ENCODE measurements around the gene TSNAXIP1. TPM values are rescaled to one million over a fixed set of nuclear protein-coding genes. Genes with fewer than 3 reads are reported as not detected.

Gene TSNAXIP1, protein sequence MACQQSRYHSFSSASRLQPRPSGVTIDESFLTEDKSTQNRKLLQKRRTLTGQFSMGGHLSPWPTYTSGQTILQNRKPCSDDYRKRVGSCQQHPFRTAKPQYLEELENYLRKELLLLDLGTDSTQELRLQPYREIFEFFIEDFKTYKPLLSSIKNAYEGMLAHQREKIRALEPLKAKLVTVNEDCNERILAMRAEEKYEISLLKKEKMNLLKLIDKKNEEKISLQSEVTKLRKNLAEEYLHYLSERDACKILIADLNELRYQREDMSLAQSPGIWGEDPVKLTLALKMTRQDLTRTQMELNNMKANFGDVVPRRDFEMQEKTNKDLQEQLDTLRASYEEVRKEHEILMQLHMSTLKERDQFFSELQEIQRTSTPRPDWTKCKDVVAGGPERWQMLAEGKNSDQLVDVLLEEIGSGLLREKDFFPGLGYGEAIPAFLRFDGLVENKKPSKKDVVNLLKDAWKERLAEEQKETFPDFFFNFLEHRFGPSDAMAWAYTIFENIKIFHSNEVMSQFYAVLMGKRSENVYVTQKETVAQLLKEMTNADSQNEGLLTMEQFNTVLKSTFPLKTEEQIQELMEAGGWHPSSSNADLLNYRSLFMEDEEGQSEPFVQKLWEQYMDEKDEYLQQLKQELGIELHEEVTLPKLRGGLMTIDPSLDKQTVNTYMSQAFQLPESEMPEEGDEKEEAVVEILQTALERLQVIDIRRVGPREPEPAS
- total RNA-seq, result under 1 TPM; 0.09 to 0.75 TPM
- 1 to 10 TPM in 1 of 2 donors, under 1 TPM in 1; 0.62 to 1.5 TPM for polyA plus RNA-seq

DNA sequence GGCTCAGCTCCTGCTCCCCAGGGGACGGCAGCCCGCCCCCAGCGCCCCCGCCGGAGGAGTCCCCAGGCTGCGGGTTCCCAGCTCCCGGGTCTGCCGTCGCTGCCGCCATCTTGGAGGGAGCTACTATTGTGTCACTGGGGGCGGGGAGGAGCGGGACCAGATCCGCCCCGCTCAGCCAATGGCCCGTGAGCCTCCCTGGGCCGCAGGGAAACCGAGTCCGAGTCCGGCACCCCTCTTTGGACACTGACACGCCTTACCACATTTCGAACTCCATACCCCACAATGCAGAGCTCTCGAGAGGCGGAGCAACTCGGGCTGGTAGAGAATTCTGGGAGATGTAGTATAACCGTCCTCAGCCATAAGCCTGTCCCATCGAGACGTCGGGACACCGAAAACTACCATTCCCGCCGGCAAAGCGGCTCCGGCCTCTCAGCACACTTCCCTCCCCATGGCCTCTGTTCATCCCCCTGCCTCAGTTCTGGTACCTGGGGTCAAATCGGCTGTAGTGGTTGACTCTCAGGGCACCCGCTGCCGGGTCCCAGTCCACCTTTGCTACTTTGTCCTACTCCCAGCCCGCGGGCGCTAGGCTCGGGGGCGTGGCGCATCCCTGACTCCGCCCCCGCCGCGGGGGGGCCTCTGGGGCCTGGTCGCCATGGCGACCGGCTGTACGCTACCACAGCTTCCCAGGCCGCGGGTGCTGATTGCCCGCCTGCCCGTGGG lies at the start of gene TSNAXIP1, which contains the start of gene RANBP10:
TSNAXIP1 (plus strand) TSS at position 462 of the 720 bp plus-strand sequence. CDS start 261 bp downstream, outside the sequence.
RANBP10 (minus strand) TSS at position 133 of the 720 bp plus-strand sequence; CDS start at position 109, 24 bp downstream.
- under 1% methylated on average over 54 of the region's 54 CpGs for WGBS

More for the DNA sequence above, at the start of gene TSNAXIP1, which contains the start of gene RANBP10:
- peak; percentile 94 for DNase-seq (ENCODE audit: low spot score)
- peak within 1 kb of the TSS; percentile 71 to 89 for H3K9ac ChIP-seq (ENCODE audit: low read depth in 1 of 2, low read length in 2 of 2)
- peak within 1 kb of the TSS; percentile 73 to 88 for H3K27ac ChIP-seq (ENCODE audit: low read depth in 1 of 2, low read length in 2 of 2)
- peak within 1 kb of the TSS; percentile 83 to 97 (median 85) for H3K4me3 ChIP-seq (ENCODE audit: low read depth in 1 of 3, low read length in 3 of 3)
- H3K27me3 ChIP-seq (ENCODE audit: control insufficient read depth in 4 of 4, insufficient read depth in 4 of 4, low read length in 3 of 4), result no peaks in the 10 kb centered on the region
- H3K4me1 ChIP-seq (ENCODE audit: control insufficient read depth in 4 of 4, insufficient read depth in 4 of 4, low read length in 3 of 4), result peaks cover 7 to 36% (median 30%) of the 10 kb centered on the region in 4 donors
- H3K9me3 ChIP-seq (ENCODE audit: control insufficient read depth in 4 of 4, low read length in 3 of 4), result no peaks in the 10 kb centered on the region
- peak; percentile 37 for TF ChIP-seq HNF4G (IDR thresholded peaks at IDR 0.05)
- TF ChIP-seq JUND (IDR thresholded peaks at IDR 0.05), result peak in 1 of 2 donors; percentile 46
- peak in 1 of 2 donors; percentile 37 for TF ChIP-seq RAD21 (IDR thresholded peaks at IDR 0.05)
- peak; percentile 70 for TF ChIP-seq REST (IDR thresholded peaks at IDR 0.05)
- peak; percentile 7 for TF ChIP-seq FOXA1 (IDR thresholded peaks at IDR 0.05)
- TF ChIP-seq ZBTB33 (IDR thresholded peaks at IDR 0.05), result peak; percentile 66
- TF ChIP-seq HNF4A (conservative IDR thresholded peaks at IDR 0.05), result peak in 1 of 2 donors; percentile 57
- peak; percentile 27 for TF ChIP-seq ATF3 (IDR thresholded peaks at IDR 0.05)
- TF ChIP-seq YY1 (IDR thresholded peaks at IDR 0.05), result peak; percentile 99
- peak; percentile 32 to 66 for TF ChIP-seq RXRA (IDR thresholded peaks at IDR 0.05)
- no peak for TF ChIP-seq EGR1 (IDR thresholded peaks at IDR 0.05; ENCODE audit: low read depth in 2 of 2)
- TF ChIP-seq FOXA2 (IDR thresholded peaks at IDR 0.05), result no peak
- TF ChIP-seq GABPA (IDR thresholded peaks at IDR 0.05 in 1 of 2, conservative IDR thresholded peaks at IDR 0.05 in 1 of 2), result peak in 1 of 2 donors; percentile 7
- peak; percentile 88 for TF ChIP-seq TAF1 (conservative IDR thresholded peaks at IDR 0.05)
- peak; percentile 38 for TF ChIP-seq NR2F2 (IDR thresholded peaks at IDR 0.05)
- TF ChIP-seq, protein P1, sequence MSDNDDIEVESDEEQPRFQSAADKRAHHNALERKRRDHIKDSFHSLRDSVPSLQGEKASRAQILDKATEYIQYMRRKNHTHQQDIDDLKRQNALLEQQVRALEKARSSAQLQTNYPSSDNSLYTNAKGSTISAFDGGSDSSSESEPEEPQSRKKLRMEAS (IDR thresholded peaks at IDR 0.05), result peak; percentile 77
- no peak for TF ChIP-seq CTCF (IDR thresholded peaks at IDR 0.05; ENCODE audit: low read depth, low read length, missing input control)
- peak; percentile 89 for TF ChIP-seq SP1 (IDR thresholded peaks at IDR 0.05)
- peaks cover 0 to 10% (median 5%) of the 10 kb centered on the region in 4 donors for H3K36me3 ChIP-seq (ENCODE audit: control insufficient read depth in 4 of 4, insufficient read depth in 3 of 4, low read depth in 1 of 4, low read length in 3 of 4)
